ENCODE data around the gene TECPR2. TPM values are rescaled to one million over a fixed set of nuclear protein-coding genes. Genes with fewer than 3 reads are reported as not detected.
A peak's percentile ranks its signal among the peaks of the same experiment; 100 is the strongest.

The TECPR2 gene
- total RNA-seq, 6 donors from 2014 or later: 16.3 to 71.2 (median 24.6) TPM

DNA sequence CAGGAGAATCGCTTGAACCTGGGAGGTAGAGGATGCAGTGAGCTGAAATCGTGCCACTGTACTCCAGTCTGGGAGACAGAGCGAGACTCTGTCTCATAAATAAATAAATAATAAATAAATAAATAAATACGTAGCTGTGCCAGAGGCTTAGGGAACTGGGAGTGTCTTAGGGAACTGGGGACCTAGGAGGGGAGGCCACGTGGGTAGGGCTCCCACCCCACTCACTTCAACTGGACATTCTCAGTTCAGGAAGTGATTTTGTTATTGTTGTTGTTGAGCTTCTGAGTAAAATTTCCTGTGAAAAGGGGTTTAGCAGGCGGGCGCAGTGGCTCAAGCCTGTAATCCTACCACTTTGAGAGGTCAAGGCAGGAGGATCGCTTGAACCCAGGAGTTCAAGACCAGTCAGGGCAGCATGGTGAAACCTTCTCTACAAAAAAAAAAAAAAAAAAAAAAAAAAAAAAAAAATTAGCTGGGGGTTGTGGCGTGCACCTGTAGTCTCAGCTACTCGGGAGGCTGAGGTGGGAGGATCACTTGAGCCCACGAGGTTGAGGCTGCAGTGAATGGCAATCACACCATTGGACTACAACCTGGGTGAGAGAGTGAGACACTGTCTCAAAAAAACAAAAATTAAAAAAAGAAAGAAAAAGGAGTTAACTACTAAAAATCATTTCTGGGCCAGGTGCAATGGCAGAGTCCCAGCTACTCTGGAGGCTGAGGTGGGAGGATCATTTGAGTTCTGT is 165.9 kb downstream of the TECPR2 start:
- H3K4me3 ChIP-seq: no peak overlapping the region
- no peaks in the 10 kb centered on the region for H3K27me3 ChIP-seq
- H3K36me3 ChIP-seq: no peaks in the 10 kb centered on the region
- TF ChIP-seq CTCF (IDR thresholded peaks at IDR 0.05): no peak
- peaks cover 15 to 36% (median 28%) of the 10 kb centered on the region in 4 donors for H3K4me1 ChIP-seq
- DNase-seq (peak in 1 of 2 donors; percentile 42), ATAC-seq (ENCODE audit: low FRiP score in 2 of 2) (no peak)
- no peaks in the 10 kb centered on the region for H3K9me3 ChIP-seq
- 75 to 81% methylated on average over 11 of the region's 11 CpGs for WGBS, 2 donors
- no peak overlapping the region for H3K27ac ChIP-seq

- DNase-seq (no peak), ATAC-seq (ENCODE audit: low FRiP score in 2 of 2) (peak; percentile 51 to 79)
- peak overlapping the region; percentile 19 to 78 (median 58) for H3K27ac ChIP-seq
- peaks cover 7 to 23% (median 19%) of the 10 kb centered on the region in 4 donors for H3K4me1 ChIP-seq
- H3K4me3 ChIP-seq: no peak overlapping the region
- 44 to 46% methylated on average over 13 of the region's 13 CpGs for WGBS, 2 donors
- H3K36me3 ChIP-seq: no peaks in the 10 kb centered on the region
- TF ChIP-seq POLR2A (IDR thresholded peaks at IDR 0.05): no peak
- TF ChIP-seq EP300 (IDR thresholded peaks at IDR 0.05): peak in 1 of 4 donors; percentile 43
- TF ChIP-seq POLR2AphosphoS5 (IDR thresholded peaks at IDR 0.05): no peak
- no peak for TF ChIP-seq CTCF (IDR thresholded peaks at IDR 0.05)
- no peaks in the 10 kb centered on the region for H3K9me3 ChIP-seq
- no peaks in the 10 kb centered on the region for H3K27me3 ChIP-seq
Measured at GRCh38 chr14:102530828-102531478, 168.2 kb downstream of the TECPR2 start.

DNA sequence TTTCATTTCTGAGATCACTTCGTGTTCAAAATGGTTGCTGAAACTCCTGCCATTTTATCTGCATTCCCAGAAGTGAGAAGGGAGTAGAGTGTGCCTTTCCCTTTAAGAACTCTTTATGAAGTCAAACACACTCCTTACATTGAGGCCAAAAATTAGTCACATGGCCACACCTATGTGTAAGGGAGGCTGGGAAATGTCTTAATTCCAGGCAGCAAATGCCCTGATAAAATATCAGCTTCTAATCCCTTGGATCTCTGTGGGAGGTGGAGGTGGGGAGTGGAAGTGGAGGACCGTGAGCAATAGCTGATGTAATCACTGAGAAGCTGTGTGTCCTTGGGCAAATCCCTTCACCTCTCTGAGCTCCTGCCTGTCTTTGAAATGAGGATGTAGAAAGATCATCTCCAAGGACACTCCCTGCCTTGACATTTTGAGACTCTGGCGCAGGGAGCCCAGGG is 169.5 kb downstream of the TECPR2 start:
- WGBS, 2 donors: 79 to 82% methylated on average over 3 of the region's 3 CpGs
- Histone ChIP-seq H3K4me3 (no peak overlapping the region), H3K27me3 (no peaks in the 10 kb centered on the region), H3K9me3 (no peaks in the 10 kb centered on the region), H3K4me1 (peaks cover 7 to 22% (median 17%) of the 10 kb centered on the region in 4 donors), H3K27ac (no peak overlapping the region), H3K36me3 (no peaks in the 10 kb centered on the region)
- no peak for ATAC-seq (ENCODE audit: low FRiP score in 2 of 2)
- no peak for DNase-seq
- TF ChIP-seq POLR2AphosphoS5 (IDR thresholded peaks at IDR 0.05): no peak
- TF ChIP-seq CTCF (IDR thresholded peaks at IDR 0.05): no peak
- TF ChIP-seq EP300 (IDR thresholded peaks at IDR 0.05): no peak
- no peak for TF ChIP-seq POLR2A (IDR thresholded peaks at IDR 0.05)

GRCh38 chr14:102537981-102538601 is 175.3 kb downstream of the TECPR2 start:
- Histone ChIP-seq H3K4me1 (peaks cover 5 to 13% (median 7%) of the 10 kb centered on the region in 4 donors), H3K9me3 (no peaks in the 10 kb centered on the region), H3K36me3 (no peaks in the 10 kb centered on the region), H3K27ac (no peak overlapping the region), H3K27me3 (no peaks in the 10 kb centered on the region), H3K4me3 (no peak overlapping the region)
- ATAC-seq (ENCODE audit: low FRiP score in 2 of 2) (no peak), DNase-seq (no peak)
- no peak for TF ChIP-seq POLR2A (IDR thresholded peaks at IDR 0.05)
- no peak for TF ChIP-seq CTCF (IDR thresholded peaks at IDR 0.05)
- TF ChIP-seq POLR2AphosphoS5 (IDR thresholded peaks at IDR 0.05): no peak
- no peak for TF ChIP-seq EP300 (IDR thresholded peaks at IDR 0.05)
- 80 to 85% methylated on average over 11 to 15 of the region's 15 CpGs for WGBS, 2 donors
